PFSK-1 (cell line): ENCODE results near the gene ANKRD40.

Experiments
- FOXP2 ChIP-seq: optimal IDR thresholded peaks from 2 replicates; pipeline ENCODE3; 2011; ENCODE audit warnings: borderline replicate concordance, control low read depth, inconsistent platforms; ENCODE audit not compliant: insufficient read depth; ENCODE audit errors: extremely low read length, extremely low read depth
- POLR2AphosphoS5 ChIP-seq: IDR thresholded peaks from 2 replicates; pipeline ENCODE4 v1.6.1; 2012; ENCODE audit warnings: low read depth, mild to moderate bottlenecking, control low read depth, low read length, moderate library complexity
- SIN3A ChIP-seq: IDR thresholded peaks from 2 replicates; pipeline ENCODE4 v1.6.1; 2012; ENCODE audit warnings: mild to moderate bottlenecking, low read length, moderate library complexity, borderline replicate concordance; ENCODE audit not compliant: insufficient read depth
- TAF1 ChIP-seq: IDR thresholded peaks from 2 replicates; pipeline ENCODE4 v1.6.1; 2012; ENCODE audit warnings: low read length, control low read depth, borderline replicate concordance; ENCODE audit not compliant: insufficient read depth
- TF ChIP-seq, protein P1 (sequence below), 2 experiments: IDR thresholded peaks; 2 replicates each; pipeline versions ENCODE4 v1.6.1 to v1.8.0; 2011 to 2012; ENCODE audit warnings: low read depth in 2 of 2, low read length in 2 of 2, control low read depth in 1 of 2, inconsistent platforms in 1 of 2, mild to moderate bottlenecking in 1 of 2, moderate library complexity in 1 of 2; ENCODE audit not compliant: insufficient read depth in 1 of 2

The ANKRD40 gene

GRCh38 chr17:50728112-50728429, 20.4 kb upstream of the ANKRD40 start:
- TF ChIP-seq POLR2AphosphoS5 (no peak), FOXP2 (no peak), TAF1 (no peak), SIN3A (no peak)
- TF ChIP-seq, protein P1, sequence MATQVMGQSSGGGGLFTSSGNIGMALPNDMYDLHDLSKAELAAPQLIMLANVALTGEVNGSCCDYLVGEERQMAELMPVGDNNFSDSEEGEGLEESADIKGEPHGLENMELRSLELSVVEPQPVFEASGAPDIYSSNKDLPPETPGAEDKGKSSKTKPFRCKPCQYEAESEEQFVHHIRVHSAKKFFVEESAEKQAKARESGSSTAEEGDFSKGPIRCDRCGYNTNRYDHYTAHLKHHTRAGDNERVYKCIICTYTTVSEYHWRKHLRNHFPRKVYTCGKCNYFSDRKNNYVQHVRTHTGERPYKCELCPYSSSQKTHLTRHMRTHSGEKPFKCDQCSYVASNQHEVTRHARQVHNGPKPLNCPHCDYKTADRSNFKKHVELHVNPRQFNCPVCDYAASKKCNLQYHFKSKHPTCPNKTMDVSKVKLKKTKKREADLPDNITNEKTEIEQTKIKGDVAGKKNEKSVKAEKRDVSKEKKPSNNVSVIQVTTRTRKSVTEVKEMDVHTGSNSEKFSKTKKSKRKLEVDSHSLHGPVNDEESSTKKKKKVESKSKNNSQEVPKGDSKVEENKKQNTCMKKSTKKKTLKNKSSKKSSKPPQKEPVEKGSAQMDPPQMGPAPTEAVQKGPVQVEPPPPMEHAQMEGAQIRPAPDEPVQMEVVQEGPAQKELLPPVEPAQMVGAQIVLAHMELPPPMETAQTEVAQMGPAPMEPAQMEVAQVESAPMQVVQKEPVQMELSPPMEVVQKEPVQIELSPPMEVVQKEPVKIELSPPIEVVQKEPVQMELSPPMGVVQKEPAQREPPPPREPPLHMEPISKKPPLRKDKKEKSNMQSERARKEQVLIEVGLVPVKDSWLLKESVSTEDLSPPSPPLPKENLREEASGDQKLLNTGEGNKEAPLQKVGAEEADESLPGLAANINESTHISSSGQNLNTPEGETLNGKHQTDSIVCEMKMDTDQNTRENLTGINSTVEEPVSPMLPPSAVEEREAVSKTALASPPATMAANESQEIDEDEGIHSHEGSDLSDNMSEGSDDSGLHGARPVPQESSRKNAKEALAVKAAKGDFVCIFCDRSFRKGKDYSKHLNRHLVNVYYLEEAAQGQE (IDR thresholded peaks at IDR 0.05; ENCODE audit: insufficient read depth in 1 of 2, low read depth in 2 of 2, low read length in 2 of 2) = no peak

GRCh38 chr17:50725769-50726655, 18.3 kb upstream of the ANKRD40 start:
- TF ChIP-seq, protein P1 (IDR thresholded peaks at IDR 0.05; ENCODE audit: insufficient read depth in 1 of 2, low read depth in 2 of 2, low read length in 2 of 2) = no peak
- TF ChIP-seq TAF1 = no peak
- TF ChIP-seq FOXP2 = no peak
- no peak for TF ChIP-seq SIN3A
- no peak for TF ChIP-seq POLR2AphosphoS5

DNA sequence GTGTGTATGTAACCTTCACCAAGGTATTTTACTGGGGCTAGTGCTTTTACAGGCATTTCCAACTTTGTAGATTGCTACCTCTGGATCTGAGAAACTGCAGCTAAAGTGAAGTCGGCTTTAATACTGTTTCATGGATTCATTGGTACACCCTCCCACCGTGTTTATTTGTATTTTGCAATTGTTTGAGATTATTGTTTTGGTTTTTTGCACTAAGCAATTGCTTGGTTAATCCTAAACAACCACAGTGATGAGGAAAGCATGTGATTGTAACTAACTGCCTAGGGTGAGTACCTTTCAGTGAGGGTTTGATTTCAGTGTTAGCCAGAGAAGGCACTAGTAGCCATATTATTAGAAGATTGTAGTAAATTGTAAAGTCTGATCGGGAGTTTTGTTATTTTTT, 15.0 kb upstream of the ANKRD40 start:
- TF ChIP-seq SIN3A (no peak), TAF1 (no peak), FOXP2 (no peak), POLR2AphosphoS5 (no peak)
- TF ChIP-seq, protein P1 (IDR thresholded peaks at IDR 0.05; ENCODE audit: insufficient read depth in 1 of 2, low read depth in 2 of 2, low read length in 2 of 2) = no peak

GRCh38 chr17:50721194-50722010, 13.7 kb upstream of the ANKRD40 start:
- TF ChIP-seq SIN3A (no peak), POLR2AphosphoS5 (no peak), TAF1 (no peak), FOXP2 (no peak)
- TF ChIP-seq, protein P1 (IDR thresholded peaks at IDR 0.05; ENCODE audit: insufficient read depth in 1 of 2, low read depth in 2 of 2, low read length in 2 of 2) = no peak
